Natural killer cell (primary cell): ENCODE data around the gene ZNF628. TPM values are rescaled to one million over a fixed set of nuclear protein-coding genes. Genes with fewer than 3 reads are reported as not detected.

Experiments
- ATAC-seq, 3 donors: fragments of 150-1000 bp in 2 of 3; fragments of 200-7000 bp in 1 of 3; cut with Tn5 transposase; 1 replicate in 1 of 3; 2 replicates in 2 of 3; pipeline ENCODE4 v1.10.0; 2021; ENCODE audit warnings: mild to moderate bottlenecking in 2 of 3, moderate library complexity in 2 of 3
- DNase-seq, 2 donors: peaks; one replicate each; pipeline versions ENCODE4 v3.0.0 to v3.0.0-alpha.2; 2013 to 2021; ENCODE audit warnings: mixed read lengths in 1 of 2
- H3K27ac ChIP-seq: one replicate; pipeline ENCODE4 v1.5.1; 2013; ENCODE audit warnings: mild to moderate bottlenecking, low read length
- H3K27me3 ChIP-seq: one replicate; pipeline ENCODE4 v1.6.1; 2013; ENCODE audit warnings: low read length; ENCODE audit not compliant: control insufficient read depth, insufficient read depth
- H3K36me3 ChIP-seq: one replicate; pipeline ENCODE4 v1.6.1; 2013; ENCODE audit warnings: low read length; ENCODE audit not compliant: control insufficient read depth, insufficient read depth
- H3K4me1 ChIP-seq: one replicate; pipeline ENCODE4 v1.6.1; 2013; ENCODE audit warnings: low read length; ENCODE audit not compliant: control insufficient read depth, insufficient read depth
- H3K4me3 ChIP-seq: one replicate; pipeline ENCODE4 v1.5.1; 2013; ENCODE audit warnings: low read length
- H3K9me3 ChIP-seq: one replicate; pipeline ENCODE4 v1.6.1; 2013; ENCODE audit warnings: low read length; ENCODE audit not compliant: control insufficient read depth, insufficient read depth
- H3K27ac Mint-ChIP-seq, 2 donors: one replicate each; pipeline ENCODE4 v1.8.0; 2022; ENCODE audit warnings: mild to moderate bottlenecking in 2 of 2, mixed read lengths in 2 of 2, moderate library complexity in 1 of 2
- H3K27me3 Mint-ChIP-seq, 2 donors: one replicate each; pipeline ENCODE4 v1.8.0; 2022; ENCODE audit warnings: low read depth in 2 of 2, mixed read lengths in 2 of 2
- H3K36me3 Mint-ChIP-seq: one replicate; pipeline ENCODE4 v1.8.0; 2022; ENCODE audit warnings: mixed read lengths
- H3K4me1 Mint-ChIP-seq, 2 donors: one replicate each; pipeline ENCODE4 v1.8.0; 2022; ENCODE audit warnings: mixed read lengths in 2 of 2
- H3K4me3 Mint-ChIP-seq: one replicate; pipeline ENCODE4 v1.8.0; 2022; ENCODE audit warnings: mild to moderate bottlenecking, moderate library complexity, mixed read lengths
- H3K9me3 Mint-ChIP-seq, 2 donors: one replicate each; pipeline ENCODE4 v1.8.0; 2022; ENCODE audit warnings: mixed read lengths in 2 of 2
- WGBS: methylation state at CpG from one replicate; pipeline ENCODE4 v1.1.7; 2013; ENCODE audit warnings: missing lambda C conversion rate; ENCODE audit not compliant: insufficient coverage; 5-methylcytosine and 5-hydroxymethylcytosine counted together
- intact Hi-C: fragments of 100-400 bp; cut with micrococcal nuclease; formaldehyde crosslinking; loops from one replicate; pipeline ENCODE4 v1.14.2; 2022
- total RNA-seq, 4 donors: library from RNA; stranded (reverse); fragments of 120-200 nt in 1 of 4; gene quantifications; one replicate each; pipeline versions ENCODE4 v1.2.3 to v1.2.4, GENCODE V29; 2013 to 2022
- TF ChIP-seq, protein P1 (sequence below): fragments of 200-600 bp; IDR thresholded peaks from one replicate; pipeline ENCODE4 v1.8.0; 2022; ENCODE audit warnings: antibody characterized with exemption

Gene ZNF628
- total RNA-seq, 3 donors from 2014 or later (not counting 1 experiment from before 2014, with no cell fraction given): 20.8 to 28.7 (median 24.1) TPM

- H3K4me1 Mint-ChIP-seq: peaks cover 31 to 37% of the 10 kb centered on the region in 2 donors
- no peak overlapping the region for H3K27ac Mint-ChIP-seq
- H3K9me3 Mint-ChIP-seq: no peaks in the 10 kb centered on the region
- WGBS: 96% methylated on average over 40 of the region's 40 CpGs
- Histone ChIP-seq H3K27me3 (no peaks in the 10 kb centered on the region), H3K4me1 (peaks cover 35% of the 10 kb centered on the region), H3K9me3 (no peaks in the 10 kb centered on the region), H3K36me3 (peaks cover 5% of the 10 kb centered on the region), H3K4me3 (no peak overlapping the region), H3K27ac (no peak overlapping the region)
- no peak overlapping the region for H3K4me3 Mint-ChIP-seq
- peaks cover 0 to 2% of the 10 kb centered on the region in 2 donors for H3K27me3 Mint-ChIP-seq
- TF ChIP-seq, protein P1, sequence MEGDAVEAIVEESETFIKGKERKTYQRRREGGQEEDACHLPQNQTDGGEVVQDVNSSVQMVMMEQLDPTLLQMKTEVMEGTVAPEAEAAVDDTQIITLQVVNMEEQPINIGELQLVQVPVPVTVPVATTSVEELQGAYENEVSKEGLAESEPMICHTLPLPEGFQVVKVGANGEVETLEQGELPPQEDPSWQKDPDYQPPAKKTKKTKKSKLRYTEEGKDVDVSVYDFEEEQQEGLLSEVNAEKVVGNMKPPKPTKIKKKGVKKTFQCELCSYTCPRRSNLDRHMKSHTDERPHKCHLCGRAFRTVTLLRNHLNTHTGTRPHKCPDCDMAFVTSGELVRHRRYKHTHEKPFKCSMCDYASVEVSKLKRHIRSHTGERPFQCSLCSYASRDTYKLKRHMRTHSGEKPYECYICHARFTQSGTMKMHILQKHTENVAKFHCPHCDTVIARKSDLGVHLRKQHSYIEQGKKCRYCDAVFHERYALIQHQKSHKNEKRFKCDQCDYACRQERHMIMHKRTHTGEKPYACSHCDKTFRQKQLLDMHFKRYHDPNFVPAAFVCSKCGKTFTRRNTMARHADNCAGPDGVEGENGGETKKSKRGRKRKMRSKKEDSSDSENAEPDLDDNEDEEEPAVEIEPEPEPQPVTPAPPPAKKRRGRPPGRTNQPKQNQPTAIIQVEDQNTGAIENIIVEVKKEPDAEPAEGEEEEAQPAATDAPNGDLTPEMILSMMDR: no peak
- DNase-seq (no peak), ATAC-seq (no peak)
- no peaks in the 10 kb centered on the region for H3K36me3 Mint-ChIP-seq
- intact Hi-C loops: no loop called here
Observed at GRCh38 chr19:55481794-55482155, 5.4 kb downstream of the ZNF628 start.

GRCh38 chr19:55482156-55482961, 5.9 kb downstream of the ZNF628 start:
- H3K27ac Mint-ChIP-seq: no peak overlapping the region
- H3K36me3 ChIP-seq: peaks cover 5% of the 10 kb centered on the region
- no peak overlapping the region for H3K4me3 Mint-ChIP-seq
- no peak overlapping the region for H3K4me3 ChIP-seq
- ATAC-seq (no peak), DNase-seq (no peak)
- TF ChIP-seq, protein P1: no peak
- no peaks in the 10 kb centered on the region for H3K9me3 ChIP-seq
- H3K27ac ChIP-seq: no peak overlapping the region
- intact Hi-C loops: no loop called here
- H3K36me3 Mint-ChIP-seq: no peaks in the 10 kb centered on the region
- H3K27me3 Mint-ChIP-seq: peaks cover 0 to 2% of the 10 kb centered on the region in 2 donors
- H3K27me3 ChIP-seq: no peaks in the 10 kb centered on the region
- peaks cover 29% of the 10 kb centered on the region for H3K4me1 ChIP-seq
- peaks cover 27 to 32% of the 10 kb centered on the region in 2 donors for H3K4me1 Mint-ChIP-seq
- H3K9me3 Mint-ChIP-seq: no peaks in the 10 kb centered on the region
- WGBS: 97% methylated on average over 83 of the region's 83 CpGs

DNA sequence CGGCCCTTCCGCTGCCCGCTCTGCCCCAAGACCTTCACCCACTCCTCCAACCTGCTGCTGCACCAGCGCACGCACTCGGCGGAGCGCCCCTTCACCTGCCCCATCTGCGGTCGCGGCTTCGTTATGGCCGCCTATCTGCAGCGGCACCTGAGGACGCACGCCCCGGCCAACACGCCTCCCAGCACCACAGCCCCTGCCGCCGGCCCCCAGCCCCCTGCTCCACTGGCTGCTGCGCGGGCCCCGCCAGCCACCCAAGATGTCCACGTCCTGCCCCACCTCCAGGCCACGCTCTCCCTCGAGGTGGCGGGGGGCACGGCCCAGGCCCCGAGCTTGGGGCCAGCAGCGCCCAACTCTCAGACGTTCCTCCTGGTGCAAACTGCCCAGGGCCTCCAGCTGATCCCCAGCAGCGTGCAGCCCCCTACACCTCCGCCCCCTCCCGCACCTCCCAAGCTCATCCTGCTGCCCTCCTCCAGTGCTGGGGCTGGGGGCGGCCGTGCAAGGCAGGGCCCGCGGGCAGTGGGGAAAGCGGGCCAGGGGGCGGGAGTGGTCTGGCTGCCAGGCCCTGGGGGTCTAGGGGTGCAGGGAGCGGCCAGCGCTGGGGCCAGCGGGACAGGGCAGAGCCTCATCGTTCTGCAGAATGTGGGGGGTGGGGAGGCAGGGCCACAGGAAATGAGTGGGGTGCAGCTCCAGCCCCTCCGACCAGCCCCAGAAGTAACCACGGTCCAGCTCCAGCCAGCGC, 6.7 kb downstream of the ZNF628 start:
- no peaks in the 10 kb centered on the region for H3K9me3 ChIP-seq
- intact Hi-C loops: no loop called here
- ATAC-seq: no peak

More for the DNA sequence above, 6.7 kb downstream of the ZNF628 start:
- WGBS: 96% methylated on average over 47 of the region's 47 CpGs
- H3K4me1 ChIP-seq: peaks cover 23% of the 10 kb centered on the region
- Mint-ChIP-seq H3K27me3 (peaks cover 0 to 2% of the 10 kb centered on the region in 2 donors), H3K4me3 (no peak overlapping the region), H3K4me1 (peaks cover 19 to 27% of the 10 kb centered on the region in 2 donors), H3K27ac (no peak overlapping the region), H3K9me3 (no peaks in the 10 kb centered on the region), H3K36me3 (no peaks in the 10 kb centered on the region)
- TF ChIP-seq, protein P1: no peak
- DNase-seq: no peak
- H3K27ac ChIP-seq: no peak overlapping the region
- H3K36me3 ChIP-seq: peaks cover 5% of the 10 kb centered on the region
- no peaks in the 10 kb centered on the region for H3K27me3 ChIP-seq
- no peak overlapping the region for H3K4me3 ChIP-seq
